HG03039 (cell line): ENCODE measurements around the gene PRDX3.

ENCODE experiments used
- ATAC-seq: cut with Tn5 transposase; IDR thresholded peaks from one replicate; pipeline ENCODE4 v1.9.1; 2021; ENCODE audit warnings: mild to moderate bottlenecking, moderate library complexity; ENCODE audit not compliant: unreplicated experiment

The PRDX3 gene

DNA sequence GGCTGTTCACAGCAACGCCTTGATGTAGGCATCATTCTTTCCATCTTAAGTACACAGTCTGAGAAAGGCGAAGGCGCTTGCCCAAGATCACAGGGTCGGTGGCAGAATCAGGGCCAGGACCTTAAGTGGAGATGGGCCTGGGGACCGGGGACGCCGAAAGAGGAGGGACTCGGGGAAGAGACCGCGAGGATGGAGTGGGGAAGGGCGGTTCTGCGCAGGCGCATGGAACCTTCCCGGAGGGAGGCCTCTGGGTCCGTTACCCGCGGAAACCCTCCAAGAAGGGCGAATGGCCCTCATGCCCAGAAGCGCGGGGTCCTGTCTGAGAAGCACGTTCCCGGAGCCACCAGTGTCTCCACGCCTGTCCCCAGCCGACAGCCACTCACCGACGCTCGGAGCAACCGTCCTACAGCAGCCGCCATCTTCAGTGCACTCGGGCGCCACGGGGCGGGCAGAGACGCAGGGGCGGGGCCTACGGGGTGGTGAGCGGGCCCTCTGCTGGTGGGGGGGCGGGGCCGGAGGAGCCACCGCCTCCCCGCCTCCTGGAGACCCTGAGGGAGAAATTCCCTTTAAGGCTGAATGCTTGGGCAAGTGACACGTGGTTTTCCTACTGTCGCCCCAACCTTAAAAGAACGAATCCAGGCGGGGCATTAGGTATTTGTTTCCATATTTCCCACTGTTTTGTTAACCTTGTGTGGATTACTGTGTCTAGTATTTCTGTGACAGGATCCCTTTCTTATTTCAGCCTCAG lies at the start of gene PRDX3:
Gene PRDX3 (minus strand): TSS at position 441 of the 748 bp plus-strand sequence. CDS start 22 bp downstream, at position 419.
- peak; percentile 86 for ATAC-seq

DNA sequence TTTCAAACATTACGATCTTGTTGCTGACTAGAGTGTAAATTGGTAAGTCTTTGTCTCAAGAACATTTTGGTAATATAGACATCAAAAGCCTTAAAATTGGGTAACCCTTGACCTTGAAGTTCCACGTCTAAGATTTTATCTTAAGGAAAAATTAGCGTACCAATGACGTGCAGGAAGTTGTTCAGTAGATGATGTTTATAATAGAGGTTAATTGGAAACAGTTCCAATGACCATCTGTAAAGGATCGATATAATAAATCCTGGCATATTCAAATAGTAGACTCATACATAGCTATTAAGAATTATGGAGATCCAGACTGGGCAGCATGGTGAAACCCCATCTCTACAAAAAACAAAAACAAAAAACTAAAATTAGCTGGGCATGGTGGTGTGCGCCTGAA lies 49.2 kb upstream of the PRDX3 start:
- ATAC-seq = no peak

- ATAC-seq = no peak
Measured at GRCh38 chr10:119225083-119225658, 46.6 kb upstream of the PRDX3 start.

GRCh38 chr10:119222966-119223386 lies 44.4 kb upstream of the PRDX3 start:
- no peak for ATAC-seq

DNA sequence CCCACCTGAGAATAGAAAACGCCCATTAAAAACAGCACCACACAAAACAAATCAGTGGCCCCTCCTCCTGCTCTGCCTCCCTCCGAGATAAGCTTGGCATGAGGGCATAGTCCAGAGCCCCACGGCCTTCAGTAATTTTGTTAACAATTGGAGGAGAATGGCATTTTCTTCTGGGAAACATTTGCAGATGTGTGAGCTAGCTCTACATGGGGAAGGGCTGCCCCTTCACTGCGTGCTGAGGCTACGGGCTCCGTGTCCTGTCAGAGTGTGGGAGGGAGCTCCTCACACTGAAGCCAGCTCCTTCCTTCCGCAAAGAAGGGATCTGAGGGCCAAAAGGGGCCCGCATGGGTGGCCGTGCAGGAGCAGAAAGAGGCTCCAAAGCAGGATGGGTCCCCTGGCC lies 43.9 kb upstream of the PRDX3 start:
- ATAC-seq = no peak

DNA sequence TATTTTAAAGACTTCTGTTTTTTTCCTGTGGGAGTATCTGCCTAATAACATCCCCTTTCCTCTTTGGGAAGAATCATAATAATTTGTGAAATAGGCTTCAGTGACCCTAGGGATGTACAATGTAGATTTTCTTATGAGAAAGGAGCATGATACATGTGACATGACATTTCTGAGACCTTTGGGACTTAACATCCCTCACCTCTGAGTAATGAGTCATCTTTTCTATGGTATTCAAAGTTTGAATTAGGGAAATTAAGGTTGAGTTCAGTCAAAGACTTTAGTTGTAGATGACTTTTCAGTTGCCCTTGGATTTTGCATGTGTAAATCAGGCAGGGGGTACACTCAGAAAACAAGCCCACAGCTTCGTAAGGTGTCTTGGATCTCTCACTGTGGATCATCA lies 43.1 kb upstream of the PRDX3 start:
- no peak for ATAC-seq

DNA sequence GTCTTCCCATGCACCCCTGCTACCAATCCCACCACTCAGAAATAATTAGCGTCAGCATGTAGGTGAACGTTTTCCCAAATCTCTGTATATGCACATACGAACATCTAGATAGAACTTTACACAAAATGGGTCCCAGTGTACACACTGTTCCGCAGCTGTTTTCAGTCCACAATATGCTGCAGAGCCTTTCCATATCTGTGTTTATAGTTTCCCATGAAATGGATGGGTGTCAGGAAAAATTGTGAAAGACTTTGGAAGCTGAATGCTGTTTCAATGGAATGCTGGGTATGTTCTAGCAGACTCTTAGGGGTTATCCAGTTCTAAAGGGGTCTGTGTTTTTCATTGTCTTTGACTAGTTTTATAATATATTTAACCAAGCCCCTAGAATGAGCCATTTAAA lies 42.6 kb upstream of the PRDX3 start:
- ATAC-seq = no peak

DNA sequence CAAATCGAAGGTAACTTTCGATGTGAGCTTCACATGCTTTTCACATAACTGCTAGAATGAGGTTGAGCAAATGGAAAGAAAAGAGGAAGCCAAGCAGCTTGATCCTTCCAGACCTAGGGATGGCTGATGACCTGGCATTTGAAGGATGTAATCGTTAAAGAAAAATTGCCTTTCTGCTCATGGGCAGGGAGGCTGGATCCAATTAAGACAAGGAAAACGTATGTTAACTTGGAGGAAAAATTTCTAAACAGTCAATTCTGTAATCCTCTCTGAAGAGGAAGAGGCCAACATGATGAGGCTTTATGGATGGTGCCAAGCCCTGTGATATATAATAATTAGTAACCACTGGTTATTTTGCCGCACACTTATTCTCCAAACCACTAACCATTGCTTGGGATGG lies 41.3 kb upstream of the PRDX3 start:
- no peak for ATAC-seq

DNA sequence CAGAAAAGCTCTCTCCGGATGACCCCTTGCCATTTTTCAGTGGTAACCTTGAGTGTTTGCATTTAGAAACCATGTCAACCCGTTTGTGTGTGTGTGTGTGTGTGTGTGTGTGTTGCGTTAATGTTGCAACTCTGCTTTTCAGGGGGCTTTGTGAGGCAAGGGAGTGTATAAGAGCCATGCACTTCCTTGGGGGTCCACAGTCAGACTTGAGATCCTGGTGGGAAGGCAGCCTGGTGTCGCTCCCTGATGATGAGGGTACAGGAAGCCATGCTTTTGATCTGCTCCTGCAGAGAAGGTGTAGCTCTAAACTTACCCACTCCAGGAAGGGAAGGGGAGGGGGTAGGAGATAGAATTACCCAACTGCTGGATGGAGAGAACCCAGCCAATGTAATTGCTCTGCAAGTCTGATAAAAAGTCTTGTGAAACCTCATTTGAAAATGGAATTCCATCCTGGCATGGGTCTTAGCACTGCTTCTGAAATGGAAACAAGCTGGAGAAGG lies 39.4 kb upstream of the PRDX3 start:
- ATAC-seq = no peak

DNA sequence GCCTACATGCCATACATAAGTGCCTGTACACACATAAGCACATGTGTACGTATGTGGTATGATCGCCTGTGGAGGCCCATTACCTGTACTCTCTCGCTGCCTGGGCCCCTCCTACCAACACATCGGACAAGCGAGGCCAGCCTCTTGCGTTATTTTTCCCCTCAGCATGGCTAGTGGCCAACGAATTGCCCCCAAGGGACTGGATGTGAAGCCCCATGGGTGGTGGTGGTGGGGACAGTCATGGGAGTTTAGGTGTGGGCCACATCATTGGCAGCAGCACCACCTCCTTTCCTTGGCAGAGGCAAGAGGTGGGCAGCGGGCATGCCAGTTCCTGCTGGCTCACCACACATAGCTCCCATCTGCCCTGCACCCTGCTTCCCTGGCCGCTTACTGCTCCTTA lies 38.8 kb upstream of the PRDX3 start:
- no peak for ATAC-seq

DNA sequence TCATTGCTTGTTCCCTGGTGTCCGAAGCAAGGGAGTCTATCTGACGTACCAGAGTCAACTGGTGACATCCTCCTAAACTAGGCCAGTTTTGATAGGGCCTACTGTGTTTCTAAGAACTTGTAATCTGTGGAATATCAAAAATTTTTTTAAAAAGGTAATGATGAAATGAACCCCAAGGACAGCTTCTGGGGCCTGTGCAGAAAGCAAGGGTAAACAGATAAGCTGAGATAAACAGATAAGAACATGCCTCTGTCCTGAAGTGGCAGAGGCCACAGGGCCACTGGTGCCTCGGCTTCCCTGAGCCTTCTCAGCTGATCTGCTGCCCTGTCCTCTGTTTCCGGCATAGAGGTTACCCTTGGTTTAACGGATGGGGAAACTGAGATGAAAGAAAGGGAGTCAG lies 37.5 kb upstream of the PRDX3 start:
- ATAC-seq = no peak

DNA sequence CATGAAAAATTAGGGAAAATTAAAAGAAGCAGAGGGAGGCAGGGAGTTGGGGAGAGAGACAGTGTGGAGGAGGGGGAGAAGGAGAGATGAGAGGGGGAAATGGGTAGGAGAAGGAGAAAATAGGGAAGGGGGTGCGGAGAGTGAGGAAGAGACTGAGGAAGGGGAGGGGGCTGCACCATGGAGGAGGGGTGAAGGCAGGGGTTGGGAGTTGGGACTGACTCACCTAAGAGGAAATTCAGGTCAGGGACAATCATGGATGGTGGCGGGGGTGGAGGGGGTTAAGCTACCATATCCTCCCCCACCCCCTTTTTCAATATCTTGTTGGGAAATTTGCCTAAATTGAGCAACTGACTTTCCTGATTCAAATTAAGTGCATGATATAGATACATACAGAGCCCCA lies 36.8 kb upstream of the PRDX3 start:
- no peak for ATAC-seq

DNA sequence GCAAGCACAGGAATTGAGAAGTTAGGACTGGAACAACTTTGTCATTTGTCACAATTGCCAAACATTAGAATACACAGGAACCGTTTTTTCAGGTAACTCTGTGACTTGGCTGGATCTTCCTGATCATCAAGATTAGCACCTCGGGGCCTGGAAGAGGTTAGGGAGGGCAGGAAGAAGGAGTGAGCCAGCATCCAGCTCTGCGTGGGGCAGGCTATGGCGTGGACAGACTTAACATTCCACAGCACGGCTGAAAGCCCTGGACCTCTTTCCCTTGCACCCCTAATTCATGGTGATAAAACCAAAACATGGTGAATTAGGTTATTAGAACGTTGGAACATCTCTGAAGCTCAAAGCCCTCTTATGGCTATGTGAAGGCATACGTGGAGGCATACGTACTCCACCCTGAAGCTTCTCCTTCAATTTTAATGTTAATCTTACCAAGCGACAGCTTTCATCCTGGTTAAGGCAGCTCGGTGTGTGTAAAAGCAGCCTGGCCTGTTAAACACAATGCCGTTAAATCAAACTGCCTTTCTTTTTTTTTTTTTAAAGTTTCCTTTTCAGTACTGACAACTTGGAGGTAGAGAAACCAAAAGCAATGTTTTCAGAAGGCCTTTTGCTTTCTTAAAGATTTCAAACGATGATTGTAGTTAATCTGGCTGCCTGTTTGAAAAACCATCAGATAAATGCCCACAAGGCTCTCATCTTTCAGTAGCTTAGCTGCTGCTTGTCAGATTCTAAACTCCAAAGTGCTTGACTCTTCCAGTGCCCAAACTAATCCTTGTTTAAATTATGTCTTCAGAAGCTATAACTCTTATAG lies 33.2 kb upstream of the PRDX3 start:
- ATAC-seq = no peak

- ATAC-seq = no peak
Measured at GRCh38 chr10:119211176-119211575, 32.6 kb upstream of the PRDX3 start.

- ATAC-seq = no peak
Measured at GRCh38 chr10:119210633-119211032, 32.0 kb upstream of the PRDX3 start.

DNA sequence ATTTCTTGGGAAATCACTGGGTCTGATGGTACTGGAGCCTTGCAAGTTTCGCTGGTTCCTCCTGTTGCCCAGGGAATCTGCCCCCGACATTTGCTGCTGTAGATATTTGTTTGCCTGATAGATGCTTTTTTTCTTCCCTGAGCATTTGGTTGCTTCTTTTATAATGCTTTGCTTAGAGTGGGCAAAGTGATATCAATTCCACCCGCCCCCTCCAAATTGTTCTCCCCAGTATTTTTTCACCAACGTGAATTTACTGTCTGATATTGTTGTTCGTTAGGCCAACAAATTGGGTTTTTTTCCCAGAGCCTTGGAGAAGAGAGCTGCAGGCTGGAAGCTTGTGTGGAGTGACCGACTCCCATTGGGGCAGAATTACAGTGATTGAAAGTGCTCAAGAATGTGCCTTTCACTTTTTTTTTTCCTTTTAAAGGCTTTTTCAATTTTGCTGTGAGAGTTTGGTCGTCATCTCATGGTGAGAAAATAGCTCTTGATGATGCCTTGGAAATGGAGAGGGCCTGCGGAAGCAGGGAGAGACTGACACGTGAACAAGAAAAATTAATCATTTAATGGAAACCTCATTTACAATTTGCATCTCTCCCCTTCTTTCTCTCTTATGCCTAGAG lies 31.2 kb upstream of the PRDX3 start:
- no peak for ATAC-seq

GRCh38 chr10:119209035-119209735 lies 30.6 kb upstream of the PRDX3 start:
- ATAC-seq = no peak

- ATAC-seq = no peak
Measured at GRCh38 chr10:119208553-119208940, 29.9 kb upstream of the PRDX3 start.

DNA sequence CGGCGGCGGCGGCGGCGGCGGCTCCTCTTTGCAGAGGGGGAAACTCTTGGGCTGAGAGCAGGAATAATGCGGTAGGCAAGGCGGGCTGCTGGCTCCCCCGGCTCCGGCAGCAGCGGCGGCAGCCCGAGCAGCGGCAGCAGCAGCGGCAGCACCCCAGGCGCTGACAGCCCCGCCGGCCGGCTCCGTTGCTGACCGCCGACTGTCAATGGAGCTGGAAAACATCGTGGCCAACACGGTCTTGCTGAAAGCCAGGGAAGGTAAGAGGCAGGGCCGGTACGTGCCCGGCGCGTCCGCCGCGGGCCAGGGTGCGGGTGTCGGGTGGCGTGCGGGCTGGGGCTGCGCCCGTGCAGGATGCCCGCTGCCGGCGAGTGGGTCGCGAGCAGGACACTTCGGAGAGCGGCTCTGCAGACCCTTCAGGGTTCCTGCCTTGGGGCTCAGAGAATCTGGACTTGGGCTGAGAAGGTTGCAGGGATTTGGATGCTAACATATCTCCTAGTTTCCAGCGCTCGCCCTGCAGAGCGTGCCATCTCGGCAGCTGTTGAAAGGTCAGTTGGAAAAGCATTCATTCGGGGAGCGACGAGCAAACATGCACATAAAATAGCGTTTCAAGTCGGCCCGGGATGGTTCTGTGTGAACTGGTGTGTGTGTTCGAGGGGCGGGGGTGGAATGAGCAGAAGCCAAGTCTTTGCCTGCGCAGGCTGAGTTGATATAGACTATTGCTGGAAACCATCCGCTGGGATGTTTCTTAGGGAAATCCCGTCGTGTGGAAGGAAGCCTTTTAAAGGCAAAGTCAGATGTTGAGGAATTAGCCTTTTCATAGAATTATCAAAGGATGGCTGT lies 29.3 kb upstream of the PRDX3 start:
- ATAC-seq = peak; percentile 7

DNA sequence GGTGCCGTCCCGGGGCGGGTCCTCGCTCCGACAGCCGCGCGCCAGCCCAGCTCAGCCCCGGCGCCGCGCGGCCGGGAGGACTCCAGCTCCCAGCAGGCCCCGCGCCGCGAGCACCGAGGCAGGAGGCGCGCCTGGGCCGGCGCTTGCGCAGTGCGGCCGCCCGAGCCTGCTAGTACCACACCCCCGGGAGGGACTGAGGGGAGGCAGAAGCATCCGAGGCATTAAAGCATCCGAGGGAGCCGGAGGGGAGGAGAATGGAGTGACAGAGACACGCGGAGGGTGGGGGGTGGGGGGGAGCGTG lies 28.7 kb upstream of the PRDX3 start, which contains the start of gene GRK5:
Gene GRK5 (plus strand): TSS at position 206 of the 301 bp plus-strand sequence. CDS start 347 bp downstream, outside the sequence.
- peak; percentile 72 for ATAC-seq
